Adrenal gland (tissue), 12 donors: Measurements from ENCODE around the gene SNX24. TPM values are rescaled to one million over a fixed set of nuclear protein-coding genes. Genes with fewer than 3 reads are reported as not detected.
A peak's percentile ranks its signal among the peaks of the same experiment; 100 is the strongest.

Source experiments
- DNase-seq, 7 donors: peaks; one replicate each; pipeline ENCODE4 v3.0.0-alpha.2; 2019 to 2020
- H3K27ac ChIP-seq, 5 donors: fragments of 200-600 bp; sonication (generic) in 4 of 5; 1 replicate in 3 of 5; 2 replicates in 2 of 5; pipeline versions ENCODE4 v1.5.1 to v1.8.0; 2016 to 2020; ENCODE audit warnings: mild to moderate bottlenecking in 1 of 5
- H3K27me3 ChIP-seq: fragments of 200-600 bp; 2 replicates; pipeline ENCODE4 v1.8.0; 2021
- H3K36me3 ChIP-seq, 2 donors: fragments of 200-600 bp; replicated peaks in 1 of 2; 1 replicate in 1 of 2; 2 replicates in 1 of 2; pipeline versions ENCODE4 v1.5.1 to v1.8.0; 2018 to 2022
- H3K4me1 ChIP-seq, 2 donors: fragments of 200-600 bp; replicated peaks in 1 of 2; 1 replicate in 1 of 2; 2 replicates in 1 of 2; pipeline versions ENCODE4 v1.5.1 to v1.8.0; 2018 to 2021
- H3K4me3 ChIP-seq, 4 donors: fragments of 200-600 bp; sonication (generic) in 3 of 4; one replicate each; pipeline ENCODE4 v1.5.1; 2016 to 2018
- H3K9me3 ChIP-seq, 3 donors: fragments of 200-600 bp; sonication (generic) in 1 of 3; replicated peaks in 1 of 3; 1 replicate in 2 of 3; 2 replicates in 1 of 3; pipeline versions ENCODE4 v1.5.1 to v1.8.0; 2016 to 2021
- CTCF ChIP-seq, 6 experiments: fragments of 450-650 bp in 4 of 6; fragments of 200-600 bp in 2 of 6; sonication (generic) in 1 of 6; IDR thresholded peaks; 1 replicate in 5 of 6; 2 replicates in 1 of 6; pipeline versions ENCODE4 v1.5.1 to v1.8.0; 2016 to 2021; ENCODE audit warnings: antibody characterized with exemption in 6 of 6, mild to moderate bottlenecking in 2 of 6, moderate library complexity in 1 of 6
- POLR2A ChIP-seq, 2 donors: fragments of 450-650 bp; IDR thresholded peaks; one replicate each; pipeline ENCODE4 v1.6.1; 2017; ENCODE audit warnings: antibody characterized with exemption in 2 of 2, mild to moderate bottlenecking in 2 of 2, moderate library complexity in 1 of 2
- WGBS, 4 donors: extraction: QIAGEN DNeasy Blood & Tissue Kit in 2 of 4; methylation state at CpG; one replicate each; pipeline versions ENCODE4 v1.1.5 to v1.1.7; 2013 to 2017; 5-methylcytosine and 5-hydroxymethylcytosine counted together
- intact Hi-C, 2 donors: fragments of 100-400 bp; cut with DNase I; formaldehyde crosslinking; loops; one replicate each; pipeline versions ENCODE4 v1.14.1 to v1.15.0; 2022 to 2023
- polyA plus RNA-seq, 3 donors: library from polyadenylated mRNA; stranded (reverse); fragments of 200-250 nt in 2 of 3; fragments of 350-450 nt in 1 of 3; fragmentation: Illumina TruSeq in 1 of 3; extraction: RNeasy Lipid Tissue Mini Kit (QIAGEN cat#74804) in 1 of 3; gene quantifications; one replicate each; pipeline ENCODE4 v1.2.3, GENCODE V29; 2013 to 2014
- total RNA-seq, 9 donors: library from RNA; depleted of rRNA in 4 of 9; stranded (reverse); fragments of >200 nt in 4 of 9; fragments of 120-200 nt in 1 of 9; fragmentation: NEBNext Ultra II Directional in 1 of 9; extraction: Animal tissue kit (Norgen Biotek cat#: 25700) in 1 of 9; gene quantifications; one replicate each; pipeline versions ENCODE4 v1.1.0 to v1.2.4, GENCODE V29; 2013 to 2023
- donor health status: healthy with polysubstance abuse.
- donor health status: Bipolar disorder and iron deficiency.
- donor health status: DM: yes; HTN: yes; CAD: no.
- donor health status: DM: no; HTN: no; CAD: no.
- donor health status: DM: no; HTN: no; CAD: no.
- donor health status: DM: yes; HTN: yes; CAD: no.

Gene SNX24
- total and polyA plus RNA-seq, 12 donors, result 5.0 to 28.2 (median 13.9) TPM

- WGBS, 4 donors, result 81 to 91% (median 88%) methylated on average over 3 of the region's 3 CpGs
- intact Hi-C loops, result no loop called here
- H3K27me3 ChIP-seq, result no peaks in the 10 kb centered on the region
Measured at GRCh38 chr5:122836947-122837346, 8.5 kb upstream of the SNX24 start.

GRCh38 chr5:122839731-122840130 lies 5.7 kb upstream of the SNX24 start:
- H3K9me3 ChIP-seq, result no peaks in the 10 kb centered on the region
- no peaks in the 10 kb centered on the region for H3K27me3 ChIP-seq
- DNase-seq, result no peak
- no peak overlapping the region for H3K27ac ChIP-seq
- H3K4me1 ChIP-seq, result peaks cover 5 to 7% of the 10 kb centered on the region in 2 donors
- no peak overlapping the region for H3K4me3 ChIP-seq
- TF ChIP-seq POLR2A (IDR thresholded peaks at IDR 0.05) (no peak), CTCF (IDR thresholded peaks at IDR 0.05) (no peak)
- 93 to 99% (median 95%) methylated on average over 4 of the region's 4 CpGs for WGBS, 4 donors
- intact Hi-C loops, result no loop called here
- no peaks in the 10 kb centered on the region for H3K36me3 ChIP-seq

More at GRCh38 chr5:122836947-122837346, 8.5 kb upstream of the SNX24 start:
- Histone ChIP-seq H3K9me3 (no peaks in the 10 kb centered on the region), H3K4me1 (no peaks in the 10 kb centered on the region), H3K27ac (no peak overlapping the region), H3K36me3 (no peaks in the 10 kb centered on the region), H3K4me3 (no peak overlapping the region)
- TF ChIP-seq POLR2A (IDR thresholded peaks at IDR 0.05) (no peak), CTCF (IDR thresholded peaks at IDR 0.05) (no peak)
- no peak for DNase-seq

- H3K4me1 ChIP-seq, result peaks cover 7 to 19% of the 10 kb centered on the region in 2 donors
- no peak overlapping the region for H3K27ac ChIP-seq
- no peak for TF ChIP-seq POLR2A (IDR thresholded peaks at IDR 0.05)
- no peak for TF ChIP-seq CTCF (IDR thresholded peaks at IDR 0.05)
- no peaks in the 10 kb centered on the region for H3K27me3 ChIP-seq
- no peak for DNase-seq
- intact Hi-C loops, result no loop called here
- H3K36me3 ChIP-seq, result no peaks in the 10 kb centered on the region
- WGBS, 4 donors, result 91 to 95% (median 93%) methylated on average over 6 of the region's 6 CpGs
- no peaks in the 10 kb centered on the region for H3K9me3 ChIP-seq
- no peak overlapping the region for H3K4me3 ChIP-seq
Measured at GRCh38 chr5:122842016-122842580, 3.3 kb upstream of the SNX24 start.

- H3K4me1 ChIP-seq, result peaks cover 7 to 19% of the 10 kb centered on the region in 2 donors
- whole genome bisulfite sequencing, 4 donors, result 39 to 43% (median 41%) methylated on average over 22 of the region's 22 CpGs
- peak overlapping the region in 3 of 4 donors; percentile 44 to 100 (median 87) for H3K4me3 ChIP-seq
- peak in 4 of 7 donors; percentile 23 to 35 (median 28) for DNase-seq
- H3K27ac ChIP-seq, result peak overlapping the region in 4 of 5 donors; percentile 83 to 96 (median 85)
- TF ChIP-seq CTCF (IDR thresholded peaks at IDR 0.05), result no peak
- TF ChIP-seq POLR2A (IDR thresholded peaks at IDR 0.05), result no peak
- intact Hi-C loops, result no loop called here
- H3K36me3 ChIP-seq, result no peaks in the 10 kb centered on the region
- no peaks in the 10 kb centered on the region for H3K9me3 ChIP-seq
- H3K27me3 ChIP-seq, result no peaks in the 10 kb centered on the region
Measured at GRCh38 chr5:122844136-122844909, 1.1 kb upstream of the SNX24 start.
